ENCODE data around the gene OXLD1. TPM values are rescaled to one million over a fixed set of nuclear protein-coding genes. Genes with fewer than 3 reads are reported as not detected.

The OXLD1 gene
- polyA plus RNA-seq, 1 of the 3 experiments (the other 2 are of a cell fraction), result 103 TPM

- Histone ChIP-seq H3K4me3 (ENCODE audit: low read depth in 2 of 2, low read length in 1 of 2) (no peak overlapping the region), H3K9ac (no peak overlapping the region), H3K36me3 (replicated peaks in 1 of 2; ENCODE audit: control insufficient read depth in 1 of 2, insufficient read depth in 2 of 2, low read length in 1 of 2) (peaks cover 13 to 61% of the 10 kb centered on the region in 2 experiments), H3K4me2 (no peak overlapping the region), H3K27ac (ENCODE audit: low read depth in 2 of 2, low read length in 1 of 2) (no peak overlapping the region), H2AFZ (ENCODE audit: low read depth) (no peak overlapping the region), H3K79me2 (ENCODE audit: insufficient read depth) (peaks cover 96% of the 10 kb centered on the region), H3K9me3 (no peaks in the 10 kb centered on the region), H3F3A (replicated peaks; ENCODE audit: insufficient read depth) (peaks cover 11% of the 10 kb centered on the region), H4K20me1 (ENCODE audit: insufficient read depth) (peaks cover 67% of the 10 kb centered on the region), H3K4me1 (ENCODE audit: control insufficient read depth in 1 of 2, insufficient read depth in 2 of 2, low read depth in 1 of 2, low read length in 1 of 2) (peaks cover 7 to 12% of the 10 kb centered on the region in 2 experiments; a peak in 3 of 4 replicates), H3K9me2 (no peaks in the 10 kb centered on the region), H3K27me3 (ENCODE audit: insufficient read depth) (no peaks in the 10 kb centered on the region)
- ChIA-PET POLR2A (no interaction called here), CTCF (interaction anchor here (1.8 kb wide), 1 partner anchor 30 kb away, joined by 8 read pairs; no protein-coding TSS in a partner anchor)
- no peak for DNase-seq
- WGBS (ENCODE audit: low lambda C conversion rate), result 84% methylated on average over 7 of the region's 7 CpGs
- TF ChIP-seq YY1 (IDR thresholded peaks at IDR 0.05; ENCODE audit: low read depth) (no peak), RCOR1 (IDR thresholded peaks at IDR 0.05; ENCODE audit: low read length) (no peak), RAD21 (IDR thresholded peaks at IDR 0.05; ENCODE audit: low read length) (no peak), JUND (IDR thresholded peaks at IDR 0.05) (no peak), ZBTB33 (IDR thresholded peaks at IDR 0.05; ENCODE audit: borderline replicate concordance, low read depth) (no peak), EP300 (IDR thresholded peaks at IDR 0.05; ENCODE audit: borderline replicate concordance in 1 of 2, low read depth in 1 of 2, low read length in 1 of 2) (no peak), EZH2phosphoT487 (IDR thresholded peaks at IDR 0.05; ENCODE audit: borderline replicate concordance, low read depth) (no peak), MEF2A (IDR thresholded peaks at IDR 0.05; ENCODE audit: borderline replicate concordance, low read depth) (no peak), USF2 (IDR thresholded peaks at IDR 0.05; ENCODE audit: borderline replicate concordance, low read depth, low read length) (no peak), FOXJ3 (CRISPR knock-in tag; IDR thresholded peaks at IDR 0.05) (no peak), RXRA (IDR thresholded peaks at IDR 0.05; ENCODE audit: borderline replicate concordance, low read depth) (no peak), TCF12 (IDR thresholded peaks at IDR 0.05) (no peak), FOSL2 (IDR thresholded peaks at IDR 0.05; ENCODE audit: borderline replicate concordance, low read depth) (no peak), TEAD4 (IDR thresholded peaks at IDR 0.05; ENCODE audit: borderline replicate concordance, insufficient read depth) (no peak), FOXM1 (IDR thresholded peaks at IDR 0.05; ENCODE audit: low read depth) (no peak), CHD2 (IDR thresholded peaks at IDR 0.05; ENCODE audit: low read length, partially characterized antibody) (no peak)
- TF ChIP-seq, protein P1, sequence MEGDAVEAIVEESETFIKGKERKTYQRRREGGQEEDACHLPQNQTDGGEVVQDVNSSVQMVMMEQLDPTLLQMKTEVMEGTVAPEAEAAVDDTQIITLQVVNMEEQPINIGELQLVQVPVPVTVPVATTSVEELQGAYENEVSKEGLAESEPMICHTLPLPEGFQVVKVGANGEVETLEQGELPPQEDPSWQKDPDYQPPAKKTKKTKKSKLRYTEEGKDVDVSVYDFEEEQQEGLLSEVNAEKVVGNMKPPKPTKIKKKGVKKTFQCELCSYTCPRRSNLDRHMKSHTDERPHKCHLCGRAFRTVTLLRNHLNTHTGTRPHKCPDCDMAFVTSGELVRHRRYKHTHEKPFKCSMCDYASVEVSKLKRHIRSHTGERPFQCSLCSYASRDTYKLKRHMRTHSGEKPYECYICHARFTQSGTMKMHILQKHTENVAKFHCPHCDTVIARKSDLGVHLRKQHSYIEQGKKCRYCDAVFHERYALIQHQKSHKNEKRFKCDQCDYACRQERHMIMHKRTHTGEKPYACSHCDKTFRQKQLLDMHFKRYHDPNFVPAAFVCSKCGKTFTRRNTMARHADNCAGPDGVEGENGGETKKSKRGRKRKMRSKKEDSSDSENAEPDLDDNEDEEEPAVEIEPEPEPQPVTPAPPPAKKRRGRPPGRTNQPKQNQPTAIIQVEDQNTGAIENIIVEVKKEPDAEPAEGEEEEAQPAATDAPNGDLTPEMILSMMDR (IDR thresholded peaks at IDR 0.05), result no peak
- TF ChIP-seq, protein P2, sequence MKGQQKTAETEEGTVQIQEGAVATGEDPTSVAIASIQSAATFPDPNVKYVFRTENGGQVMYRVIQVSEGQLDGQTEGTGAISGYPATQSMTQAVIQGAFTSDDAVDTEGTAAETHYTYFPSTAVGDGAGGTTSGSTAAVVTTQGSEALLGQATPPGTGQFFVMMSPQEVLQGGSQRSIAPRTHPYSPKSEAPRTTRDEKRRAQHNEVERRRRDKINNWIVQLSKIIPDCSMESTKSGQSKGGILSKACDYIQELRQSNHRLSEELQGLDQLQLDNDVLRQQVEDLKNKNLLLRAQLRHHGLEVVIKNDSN (IDR thresholded peaks at IDR 0.05; ENCODE audit: borderline replicate concordance, low read depth), result no peak
- TF ChIP-seq, protein P3, sequence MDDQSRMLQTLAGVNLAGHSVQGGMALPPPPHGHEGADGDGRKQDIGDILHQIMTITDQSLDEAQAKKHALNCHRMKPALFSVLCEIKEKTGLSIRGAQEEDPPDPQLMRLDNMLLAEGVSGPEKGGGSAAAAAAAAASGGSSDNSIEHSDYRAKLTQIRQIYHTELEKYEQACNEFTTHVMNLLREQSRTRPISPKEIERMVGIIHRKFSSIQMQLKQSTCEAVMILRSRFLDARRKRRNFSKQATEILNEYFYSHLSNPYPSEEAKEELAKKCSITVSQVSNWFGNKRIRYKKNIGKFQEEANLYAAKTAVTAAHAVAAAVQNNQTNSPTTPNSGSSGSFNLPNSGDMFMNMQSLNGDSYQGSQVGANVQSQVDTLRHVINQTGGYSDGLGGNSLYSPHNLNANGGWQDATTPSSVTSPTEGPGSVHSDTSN (IDR thresholded peaks at IDR 0.05), result no peak
- TF ChIP-seq, protein P4, sequence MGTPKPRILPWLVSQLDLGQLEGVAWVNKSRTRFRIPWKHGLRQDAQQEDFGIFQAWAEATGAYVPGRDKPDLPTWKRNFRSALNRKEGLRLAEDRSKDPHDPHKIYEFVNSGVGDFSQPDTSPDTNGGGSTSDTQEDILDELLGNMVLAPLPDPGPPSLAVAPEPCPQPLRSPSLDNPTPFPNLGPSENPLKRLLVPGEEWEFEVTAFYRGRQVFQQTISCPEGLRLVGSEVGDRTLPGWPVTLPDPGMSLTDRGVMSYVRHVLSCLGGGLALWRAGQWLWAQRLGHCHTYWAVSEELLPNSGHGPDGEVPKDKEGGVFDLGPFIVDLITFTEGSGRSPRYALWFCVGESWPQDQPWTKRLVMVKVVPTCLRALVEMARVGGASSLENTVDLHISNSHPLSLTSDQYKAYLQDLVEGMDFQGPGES (IDR thresholded peaks at IDR 0.05; ENCODE audit: low read depth, low read length), result no peak
Measured at GRCh38 chr17:81631482-81631881, 34.9 kb downstream of the OXLD1 start.
